Testis (tissue), 3 donors: Measurements from ENCODE around the gene PLBD2. TPM values are rescaled to one million over a fixed set of nuclear protein-coding genes. Genes with fewer than 3 reads are reported as not detected.

Experiments
- DNase-seq: peaks from one replicate; pipeline ENCODE4 v3.0.0-alpha.2; 2019
- H3K27ac ChIP-seq, 2 donors: fragments of 200-600 bp; sonication (generic); one replicate each; pipeline ENCODE4 v1.5.1; 2019
- H3K27me3 ChIP-seq: fragments of 200-600 bp; sonication (generic); one replicate; pipeline ENCODE4 v1.5.1; 2019
- H3K36me3 ChIP-seq: fragments of 200-600 bp; sonication (generic); one replicate; pipeline ENCODE4 v1.5.1; 2017; ENCODE audit warnings: low read depth; ENCODE audit errors: missing control alignments
- H3K4me1 ChIP-seq: fragments of 200-600 bp; sonication (generic); one replicate; pipeline ENCODE4 v1.5.1; 2019
- H3K4me3 ChIP-seq, 2 donors: fragments of 200-600 bp; sonication (generic); one replicate each; pipeline ENCODE4 v1.5.1; 2017 to 2019
- H3K9me3 ChIP-seq: fragments of 200-600 bp; sonication (generic); one replicate; pipeline ENCODE4 v1.5.1; 2017
- POLR2A ChIP-seq: fragments of 450-650 bp; IDR thresholded peaks from one replicate; pipeline ENCODE4 v1.6.1; 2017; ENCODE audit warnings: antibody characterized with exemption, mild to moderate bottlenecking, moderate library complexity
- WGBS, 2 donors: methylation state at CpG; one replicate each; pipeline ENCODE4 v1.1.5; 2018; 5-methylcytosine and 5-hydroxymethylcytosine counted together
- intact Hi-C: fragments of 100-400 bp; cut with DNase I; formaldehyde crosslinking; loops from one replicate; pipeline ENCODE4 v1.15.1; 2023; ENCODE audit warnings: low total_unique reads
- polyA plus RNA-seq: library from polyadenylated mRNA; stranded (reverse); fragments of 350-450 nt; fragmentation: Illumina TruSeq; extraction: RNeasy Lipid Tissue Mini Kit (QIAGEN cat#74804); gene quantifications from one replicate; pipeline ENCODE4 v1.2.3, GENCODE V29; 2014; ENCODE audit warnings: low read depth, low replicate concordance; ENCODE audit not compliant: insufficient read depth
- total RNA-seq, 2 donors: library from RNA; depleted of rRNA; stranded (reverse); fragments of >200 nt; gene quantifications; one replicate each; pipeline ENCODE4 v1.2.3, GENCODE V29; 2016
- TF ChIP-seq, protein P1 (sequence below), 3 experiments: fragments of 450-650 bp in 2 of 3; fragments of 200-600 bp in 1 of 3; sonication (generic) in 1 of 3; IDR thresholded peaks; one replicate each; pipeline ENCODE4 v1.5.1; 2016 to 2019; ENCODE audit warnings: antibody characterized with exemption in 3 of 3, mild to moderate bottlenecking in 2 of 3, moderate library complexity in 1 of 3

PLBD2 gene
- total and polyA plus RNA-seq, 3 donors from 2014 or later, result 110 to 126 (median 120) TPM

DNA sequence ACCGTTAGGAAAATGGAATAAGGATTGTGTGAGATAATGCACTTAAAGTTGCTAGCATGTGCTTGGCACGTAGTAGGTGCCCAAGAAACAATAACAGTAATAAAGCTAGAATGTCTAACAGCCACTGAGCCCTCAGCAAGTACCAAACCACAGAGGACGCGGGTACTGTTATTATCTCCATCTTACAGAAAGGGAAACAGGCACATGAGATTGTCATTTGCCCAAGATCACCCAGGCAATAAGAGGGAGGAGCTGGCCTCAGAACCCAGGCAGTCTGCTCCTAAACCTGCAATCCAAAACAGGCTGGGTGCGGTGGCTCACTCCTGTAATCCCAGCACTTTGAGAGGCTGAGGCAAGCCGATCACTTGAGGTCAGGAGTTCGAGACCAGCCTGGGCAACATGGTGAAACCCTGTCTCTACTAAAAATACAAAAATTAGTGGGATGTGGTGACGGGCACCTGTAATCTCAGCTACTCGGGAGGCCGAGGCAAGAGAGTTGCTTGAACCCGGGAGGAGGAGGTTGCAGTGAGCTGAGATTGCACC, 50.4 kb downstream of the PLBD2 start:
- Histone ChIP-seq H3K9me3 (no peaks in the 10 kb centered on the region), H3K36me3 (no peaks in the 10 kb centered on the region), H3K4me3 (no peak overlapping the region), H3K27ac (no peak overlapping the region), H3K4me1 (no peaks in the 10 kb centered on the region), H3K27me3 (no peaks in the 10 kb centered on the region)
- 92 to 93% methylated on average over 11 of the region's 11 CpGs for WGBS, 2 donors
- DNase-seq, result no peak
- intact Hi-C loops, result no loop called here
- TF ChIP-seq, protein P1, sequence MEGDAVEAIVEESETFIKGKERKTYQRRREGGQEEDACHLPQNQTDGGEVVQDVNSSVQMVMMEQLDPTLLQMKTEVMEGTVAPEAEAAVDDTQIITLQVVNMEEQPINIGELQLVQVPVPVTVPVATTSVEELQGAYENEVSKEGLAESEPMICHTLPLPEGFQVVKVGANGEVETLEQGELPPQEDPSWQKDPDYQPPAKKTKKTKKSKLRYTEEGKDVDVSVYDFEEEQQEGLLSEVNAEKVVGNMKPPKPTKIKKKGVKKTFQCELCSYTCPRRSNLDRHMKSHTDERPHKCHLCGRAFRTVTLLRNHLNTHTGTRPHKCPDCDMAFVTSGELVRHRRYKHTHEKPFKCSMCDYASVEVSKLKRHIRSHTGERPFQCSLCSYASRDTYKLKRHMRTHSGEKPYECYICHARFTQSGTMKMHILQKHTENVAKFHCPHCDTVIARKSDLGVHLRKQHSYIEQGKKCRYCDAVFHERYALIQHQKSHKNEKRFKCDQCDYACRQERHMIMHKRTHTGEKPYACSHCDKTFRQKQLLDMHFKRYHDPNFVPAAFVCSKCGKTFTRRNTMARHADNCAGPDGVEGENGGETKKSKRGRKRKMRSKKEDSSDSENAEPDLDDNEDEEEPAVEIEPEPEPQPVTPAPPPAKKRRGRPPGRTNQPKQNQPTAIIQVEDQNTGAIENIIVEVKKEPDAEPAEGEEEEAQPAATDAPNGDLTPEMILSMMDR (IDR thresholded peaks at IDR 0.05), result no peak
- no peak for TF ChIP-seq POLR2A

DNA sequence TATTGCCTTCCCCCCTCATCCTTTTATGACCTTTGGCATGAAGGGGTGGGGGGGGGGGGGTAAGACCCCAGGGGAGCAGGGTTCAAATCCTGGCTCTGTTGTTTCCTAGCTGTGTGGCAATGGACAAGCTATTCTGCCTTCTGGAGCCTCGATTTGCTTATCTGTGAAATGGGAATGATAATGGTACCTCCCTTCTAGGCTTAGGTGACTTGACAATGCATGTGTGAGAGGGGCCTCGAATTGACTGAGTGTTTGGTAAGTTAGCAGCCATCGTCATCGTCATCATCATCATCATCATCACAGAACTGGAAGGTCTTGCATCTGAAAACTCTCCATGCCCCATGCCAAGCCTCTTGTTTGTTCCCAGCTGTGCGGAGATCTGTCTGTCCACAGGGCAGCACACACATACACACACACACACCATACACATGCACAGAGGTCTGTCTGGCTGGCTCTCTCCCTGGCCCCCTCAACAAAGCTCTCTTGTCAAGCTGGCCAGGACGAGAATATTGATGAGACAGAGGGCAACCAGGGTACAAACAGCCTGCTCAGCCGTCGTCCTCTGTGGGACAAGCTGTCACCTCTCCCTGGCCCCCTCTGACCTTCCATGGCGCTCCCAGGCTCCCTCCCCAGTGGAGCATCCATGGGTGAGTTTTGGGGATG, 51.2 kb downstream of the PLBD2 start:
- Histone ChIP-seq H3K27ac (no peak overlapping the region), H3K4me1 (no peaks in the 10 kb centered on the region), H3K36me3 (no peaks in the 10 kb centered on the region), H3K9me3 (no peaks in the 10 kb centered on the region), H3K4me3 (no peak overlapping the region), H3K27me3 (no peaks in the 10 kb centered on the region)
- TF ChIP-seq POLR2A, result no peak
- TF ChIP-seq, protein P1 (IDR thresholded peaks at IDR 0.05), result no peak
- WGBS, 2 donors, result 74 to 81% methylated on average over 5 to 9 of the region's 9 CpGs
- DNase-seq, result no peak
- intact Hi-C loops, result no loop called here

DNA sequence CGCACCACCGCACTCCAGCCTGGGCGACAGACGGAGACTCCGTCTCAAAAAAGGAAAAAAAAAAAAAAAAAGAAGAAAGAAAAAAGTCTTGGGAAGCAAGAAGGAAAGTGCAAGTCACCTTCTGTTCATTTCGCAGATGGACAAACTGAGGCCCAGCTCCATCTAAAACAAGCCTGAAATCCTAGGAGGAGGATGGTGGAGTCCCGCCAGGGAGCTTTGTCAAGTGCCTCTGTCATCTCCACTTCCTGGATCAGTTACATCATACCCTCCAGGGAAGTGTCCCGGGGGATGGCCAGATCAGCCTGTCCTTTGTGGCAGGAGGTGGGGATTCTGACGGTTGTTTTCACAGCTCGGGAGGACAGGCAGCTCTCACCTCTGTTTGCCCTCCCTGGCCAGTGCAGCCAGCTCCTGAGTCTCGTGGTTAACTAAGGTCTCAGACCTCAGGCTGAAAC, 55.1 kb downstream of the PLBD2 start:
- no peaks in the 10 kb centered on the region for H3K4me1 ChIP-seq
- H3K4me3 ChIP-seq, result no peak overlapping the region
- WGBS, 2 donors, result 65 to 72% methylated on average over 11 of the region's 11 CpGs
- no peak for DNase-seq
- H3K27ac ChIP-seq, result no peak overlapping the region
- H3K27me3 ChIP-seq, result no peaks in the 10 kb centered on the region
- TF ChIP-seq, protein P1 (IDR thresholded peaks at IDR 0.05), result no peak
- no peak for TF ChIP-seq POLR2A
- H3K36me3 ChIP-seq, result no peaks in the 10 kb centered on the region
- no peaks in the 10 kb centered on the region for H3K9me3 ChIP-seq
- intact Hi-C loops, result no loop called here

DNA sequence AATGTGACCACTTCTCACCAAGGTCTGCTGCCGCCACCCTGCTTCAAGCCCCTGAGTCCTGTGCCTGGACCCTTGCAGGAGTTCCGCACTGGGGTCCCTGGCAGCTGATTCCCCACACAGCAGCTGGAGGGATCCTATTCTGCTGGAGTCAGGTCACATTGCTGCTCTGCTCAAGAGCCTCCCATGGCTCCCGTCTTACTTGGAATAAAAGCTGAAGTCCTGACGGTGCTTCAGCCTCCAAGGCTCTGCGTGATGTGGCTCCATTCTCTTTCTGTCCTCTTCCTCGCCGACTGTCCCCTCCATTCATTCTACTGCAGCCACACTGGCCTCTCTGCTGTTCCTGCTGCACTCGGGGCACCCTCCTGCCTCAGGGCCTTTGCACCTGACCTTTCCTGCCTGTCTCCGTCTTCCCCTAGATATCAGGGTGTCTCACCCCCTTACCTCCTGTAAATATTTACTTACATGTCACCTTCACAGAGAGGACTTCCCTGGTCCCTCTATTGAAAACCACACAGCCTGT, 56.2 kb downstream of the PLBD2 start:
- Histone ChIP-seq H3K27ac (no peak overlapping the region), H3K4me3 (no peak overlapping the region), H3K27me3 (no peaks in the 10 kb centered on the region), H3K4me1 (no peaks in the 10 kb centered on the region), H3K36me3 (no peaks in the 10 kb centered on the region), H3K9me3 (no peaks in the 10 kb centered on the region)
- TF ChIP-seq, protein P1 (IDR thresholded peaks at IDR 0.05), result no peak
- no peak for TF ChIP-seq POLR2A
- DNase-seq, result no peak
- 88 to 93% methylated on average over 9 of the region's 9 CpGs for WGBS, 2 donors
- intact Hi-C loops, result no loop called here
